Mammary epithelial cell (primary cell): Measurements from ENCODE around the gene FCRL5.

ENCODE experiments used
- EZH2 ChIP-seq: IDR thresholded peaks from 2 replicates; pipeline ENCODE4 v1.6.1; 2012; ENCODE audit warnings: low read length, inconsistent platforms, borderline replicate concordance
- TF ChIP-seq, protein P1 (sequence below), 2 donors: IDR thresholded peaks in 1 of 2; conservative IDR thresholded peaks in 1 of 2; 2 replicates each; pipeline ENCODE4 v1.5.1; 2011 to 2012; ENCODE audit warnings: inconsistent platforms in 2 of 2, low read length in 2 of 2, mild to moderate bottlenecking in 2 of 2, control low read depth in 1 of 2, low read depth in 1 of 2; ENCODE audit not compliant: insufficient read depth in 1 of 2; ENCODE audit errors: extremely low read depth in 1 of 2

GRCh38 chr1:157577420-157577819 is 25.1 kb upstream of the FCRL5 start:
- no peak for TF ChIP-seq EZH2
- TF ChIP-seq, protein P1, sequence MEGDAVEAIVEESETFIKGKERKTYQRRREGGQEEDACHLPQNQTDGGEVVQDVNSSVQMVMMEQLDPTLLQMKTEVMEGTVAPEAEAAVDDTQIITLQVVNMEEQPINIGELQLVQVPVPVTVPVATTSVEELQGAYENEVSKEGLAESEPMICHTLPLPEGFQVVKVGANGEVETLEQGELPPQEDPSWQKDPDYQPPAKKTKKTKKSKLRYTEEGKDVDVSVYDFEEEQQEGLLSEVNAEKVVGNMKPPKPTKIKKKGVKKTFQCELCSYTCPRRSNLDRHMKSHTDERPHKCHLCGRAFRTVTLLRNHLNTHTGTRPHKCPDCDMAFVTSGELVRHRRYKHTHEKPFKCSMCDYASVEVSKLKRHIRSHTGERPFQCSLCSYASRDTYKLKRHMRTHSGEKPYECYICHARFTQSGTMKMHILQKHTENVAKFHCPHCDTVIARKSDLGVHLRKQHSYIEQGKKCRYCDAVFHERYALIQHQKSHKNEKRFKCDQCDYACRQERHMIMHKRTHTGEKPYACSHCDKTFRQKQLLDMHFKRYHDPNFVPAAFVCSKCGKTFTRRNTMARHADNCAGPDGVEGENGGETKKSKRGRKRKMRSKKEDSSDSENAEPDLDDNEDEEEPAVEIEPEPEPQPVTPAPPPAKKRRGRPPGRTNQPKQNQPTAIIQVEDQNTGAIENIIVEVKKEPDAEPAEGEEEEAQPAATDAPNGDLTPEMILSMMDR (conservative IDR thresholded peaks at IDR 0.05 in 1 of 2, IDR thresholded peaks at IDR 0.05 in 1 of 2; ENCODE audit: extremely low read depth in 1 of 2, insufficient read depth in 1 of 2, low read depth in 1 of 2, low read length in 2 of 2), result no peak
